IPS-18a (cell line): Measurements from ENCODE around the gene NTNG1.

Experiments
- H3K27ac ChIP-seq: one replicate; pipeline ENCODE4 v1.5.1; 2013; ENCODE audit warnings: low read length
- H3K27me3 ChIP-seq: one replicate; pipeline ENCODE4 v1.6.1; 2013; ENCODE audit warnings: mild to moderate bottlenecking, low read length; ENCODE audit not compliant: control insufficient read depth, insufficient read depth
- H3K36me3 ChIP-seq: one replicate; pipeline ENCODE4 v1.6.1; 2013; ENCODE audit warnings: low read depth, low read length; ENCODE audit not compliant: control insufficient read depth
- H3K4me1 ChIP-seq: one replicate; pipeline ENCODE4 v1.6.1; 2013; ENCODE audit warnings: low read depth, low read length; ENCODE audit not compliant: control insufficient read depth
- H3K4me3 ChIP-seq: one replicate; pipeline ENCODE4 v1.5.1; 2013; ENCODE audit warnings: low read length
- H3K9ac ChIP-seq: one replicate; pipeline ENCODE4 v1.6.1; 2013; ENCODE audit warnings: mild to moderate bottlenecking, low read length, moderate library complexity
- H3K9me3 ChIP-seq: one replicate; pipeline ENCODE4 v1.6.1; 2013; ENCODE audit warnings: low read depth, low read length; ENCODE audit not compliant: control insufficient read depth

NTNG1 gene

GRCh38 chr1:107343601-107344000 is 202.8 kb downstream of the NTNG1 start:
- Histone ChIP-seq H3K27me3 (no peaks in the 10 kb centered on the region), H3K9me3 (no peaks in the 10 kb centered on the region), H3K36me3 (no peaks in the 10 kb centered on the region), H3K4me1 (peaks cover 23% of the 10 kb centered on the region), H3K4me3 (no peak overlapping the region), H3K9ac (no peak overlapping the region), H3K27ac (no peak overlapping the region)

GRCh38 chr1:107344268-107344760 is 203.5 kb downstream of the NTNG1 start:
- no peaks in the 10 kb centered on the region for H3K9me3 ChIP-seq
- H3K36me3 ChIP-seq, result no peaks in the 10 kb centered on the region
- H3K27me3 ChIP-seq, result no peaks in the 10 kb centered on the region
- H3K4me1 ChIP-seq, result peaks cover 23% of the 10 kb centered on the region
- no peak overlapping the region for H3K4me3 ChIP-seq
- no peak overlapping the region for H3K9ac ChIP-seq
- H3K27ac ChIP-seq, result no peak overlapping the region

- H3K4me3 ChIP-seq, result no peak overlapping the region
- peaks cover 23% of the 10 kb centered on the region for H3K4me1 ChIP-seq
- no peaks in the 10 kb centered on the region for H3K9me3 ChIP-seq
- no peak overlapping the region for H3K9ac ChIP-seq
- no peak overlapping the region for H3K27ac ChIP-seq
- no peaks in the 10 kb centered on the region for H3K27me3 ChIP-seq
- no peaks in the 10 kb centered on the region for H3K36me3 ChIP-seq
These were observed 204.0 kb downstream of the NTNG1 start for GRCh38 chr1:107344836-107345235.

GRCh38 chr1:107352850-107353249 is 212.0 kb downstream of the NTNG1 start:
- no peaks in the 10 kb centered on the region for H3K36me3 ChIP-seq
- no peak overlapping the region for H3K27ac ChIP-seq

GRCh38 chr1:107357376-107357775 is 216.5 kb downstream of the NTNG1 start:
- peaks cover 12% of the 10 kb centered on the region for H3K4me1 ChIP-seq
- no peaks in the 10 kb centered on the region for H3K36me3 ChIP-seq
- no peak overlapping the region for H3K4me3 ChIP-seq
- peaks cover 4% of the 10 kb centered on the region for H3K9me3 ChIP-seq
- no peak overlapping the region for H3K27ac ChIP-seq
- no peaks in the 10 kb centered on the region for H3K27me3 ChIP-seq
- H3K9ac ChIP-seq, result no peak overlapping the region

More at GRCh38 chr1:107352850-107353249, 212.0 kb downstream of the NTNG1 start:
- Histone ChIP-seq H3K27me3 (no peaks in the 10 kb centered on the region), H3K4me3 (no peak overlapping the region), H3K4me1 (no peaks in the 10 kb centered on the region), H3K9me3 (peaks cover 10% of the 10 kb centered on the region), H3K9ac (no peak overlapping the region)

GRCh38 chr1:107358619-107359327 is 217.9 kb downstream of the NTNG1 start:
- Histone ChIP-seq H3K9me3 (no peaks in the 10 kb centered on the region), H3K4me3 (no peak overlapping the region), H3K27me3 (no peaks in the 10 kb centered on the region), H3K27ac (no peak overlapping the region), H3K9ac (no peak overlapping the region), H3K36me3 (no peaks in the 10 kb centered on the region), H3K4me1 (peaks cover 12% of the 10 kb centered on the region)

GRCh38 chr1:107359472-107360241 is 218.8 kb downstream of the NTNG1 start:
- no peak overlapping the region for H3K27ac ChIP-seq
- no peak overlapping the region for H3K9ac ChIP-seq
- no peaks in the 10 kb centered on the region for H3K9me3 ChIP-seq
- no peak overlapping the region for H3K4me3 ChIP-seq
- no peaks in the 10 kb centered on the region for H3K36me3 ChIP-seq
- H3K27me3 ChIP-seq, result no peaks in the 10 kb centered on the region
- peaks cover 12% of the 10 kb centered on the region for H3K4me1 ChIP-seq

GRCh38 chr1:107362468-107363140 is 221.8 kb downstream of the NTNG1 start:
- Histone ChIP-seq H3K9me3 (no peaks in the 10 kb centered on the region), H3K9ac (no peak overlapping the region), H3K36me3 (no peaks in the 10 kb centered on the region), H3K27me3 (no peaks in the 10 kb centered on the region), H3K4me1 (peaks cover 12% of the 10 kb centered on the region), H3K27ac (no peak overlapping the region), H3K4me3 (no peak overlapping the region)

GRCh38 chr1:107363154-107363553 is 222.3 kb downstream of the NTNG1 start:
- Histone ChIP-seq H3K9ac (no peak overlapping the region), H3K4me1 (peaks cover 12% of the 10 kb centered on the region), H3K27ac (no peak overlapping the region), H3K36me3 (no peaks in the 10 kb centered on the region), H3K4me3 (no peak overlapping the region), H3K27me3 (no peaks in the 10 kb centered on the region), H3K9me3 (no peaks in the 10 kb centered on the region)

- H3K9me3 ChIP-seq, result no peaks in the 10 kb centered on the region
- no peaks in the 10 kb centered on the region for H3K27me3 ChIP-seq
- H3K4me3 ChIP-seq, result no peak overlapping the region
- H3K27ac ChIP-seq, result no peak overlapping the region
- no peaks in the 10 kb centered on the region for H3K4me1 ChIP-seq
- H3K9ac ChIP-seq, result no peak overlapping the region
- H3K36me3 ChIP-seq, result no peaks in the 10 kb centered on the region
These were observed 224.8 kb downstream of the NTNG1 start for GRCh38 chr1:107365527-107366240.

- no peaks in the 10 kb centered on the region for H3K9me3 ChIP-seq
- H3K4me1 ChIP-seq, result peaks cover 4% of the 10 kb centered on the region
- no peaks in the 10 kb centered on the region for H3K36me3 ChIP-seq
- no peak overlapping the region for H3K4me3 ChIP-seq
- H3K27me3 ChIP-seq, result no peaks in the 10 kb centered on the region
- no peak overlapping the region for H3K27ac ChIP-seq
- no peak overlapping the region for H3K9ac ChIP-seq
These were observed 237.6 kb downstream of the NTNG1 start for GRCh38 chr1:107378426-107378825.
